ENCODE results near the gene ZNF618. TPM values are rescaled to one million over a fixed set of nuclear protein-coding genes. Genes with fewer than 3 reads are reported as not detected.

The ZNF618 gene
- total RNA-seq, 4 donors from 2014 or later: 2.1 to 6.2 (median 4.1) TPM

DNA sequence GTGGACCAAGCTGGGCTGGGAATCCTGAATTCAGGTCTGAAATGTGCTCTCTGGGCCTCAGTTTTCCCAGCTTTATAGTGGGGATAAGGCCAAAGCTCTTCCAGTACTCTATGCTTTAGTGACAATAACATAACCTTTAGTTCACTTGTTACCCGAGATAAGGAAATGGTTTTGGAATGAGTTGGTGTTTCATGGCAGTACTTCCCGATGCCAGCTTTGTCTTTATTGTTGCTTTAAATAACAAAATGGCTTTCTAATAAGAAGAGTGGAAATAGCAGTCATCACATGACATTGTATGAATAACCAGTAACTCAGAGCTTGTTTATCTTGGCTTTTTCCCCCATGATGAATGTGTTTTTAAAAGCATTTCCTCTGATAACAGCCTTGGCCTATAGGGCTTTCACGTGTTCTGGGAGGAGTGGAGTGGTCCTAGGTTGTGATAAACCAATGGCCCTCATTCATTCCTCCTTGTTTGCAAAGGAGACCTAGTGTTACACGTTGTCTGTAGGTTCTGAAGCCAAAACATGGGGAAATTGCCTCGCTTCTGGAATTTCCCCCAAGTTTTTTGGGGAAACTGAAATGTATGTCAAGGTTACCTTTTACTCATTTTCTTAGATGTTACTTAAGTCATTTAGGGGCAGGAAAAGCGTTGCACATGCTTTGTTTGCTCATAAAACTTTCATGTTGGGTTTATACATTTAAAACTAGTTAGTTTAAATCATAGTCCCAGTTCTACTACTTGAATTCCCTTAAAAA, 53.7 kb downstream of the ZNF618 start:
- TF ChIP-seq EP300 (IDR thresholded peaks at IDR 0.05) (no peak), POLR2A (IDR thresholded peaks at IDR 0.05) (no peak), POLR2AphosphoS5 (IDR thresholded peaks at IDR 0.05) (no peak)
- TF ChIP-seq, protein P1, sequence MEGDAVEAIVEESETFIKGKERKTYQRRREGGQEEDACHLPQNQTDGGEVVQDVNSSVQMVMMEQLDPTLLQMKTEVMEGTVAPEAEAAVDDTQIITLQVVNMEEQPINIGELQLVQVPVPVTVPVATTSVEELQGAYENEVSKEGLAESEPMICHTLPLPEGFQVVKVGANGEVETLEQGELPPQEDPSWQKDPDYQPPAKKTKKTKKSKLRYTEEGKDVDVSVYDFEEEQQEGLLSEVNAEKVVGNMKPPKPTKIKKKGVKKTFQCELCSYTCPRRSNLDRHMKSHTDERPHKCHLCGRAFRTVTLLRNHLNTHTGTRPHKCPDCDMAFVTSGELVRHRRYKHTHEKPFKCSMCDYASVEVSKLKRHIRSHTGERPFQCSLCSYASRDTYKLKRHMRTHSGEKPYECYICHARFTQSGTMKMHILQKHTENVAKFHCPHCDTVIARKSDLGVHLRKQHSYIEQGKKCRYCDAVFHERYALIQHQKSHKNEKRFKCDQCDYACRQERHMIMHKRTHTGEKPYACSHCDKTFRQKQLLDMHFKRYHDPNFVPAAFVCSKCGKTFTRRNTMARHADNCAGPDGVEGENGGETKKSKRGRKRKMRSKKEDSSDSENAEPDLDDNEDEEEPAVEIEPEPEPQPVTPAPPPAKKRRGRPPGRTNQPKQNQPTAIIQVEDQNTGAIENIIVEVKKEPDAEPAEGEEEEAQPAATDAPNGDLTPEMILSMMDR (IDR thresholded peaks at IDR 0.05): no peak
- Histone ChIP-seq H3K36me3 (no peaks in the 10 kb centered on the region), H3K4me1 (peaks cover 0 to 9% (median 0%) of the 10 kb centered on the region in 3 donors), H3K27ac (no peak overlapping the region), H3K9me3 (peaks cover 0 to 41% (median 0%) of the 10 kb centered on the region in 3 donors), H3K4me3 (no peak overlapping the region), H3K27me3 (no peaks in the 10 kb centered on the region)
- no peak for ATAC-seq
- 57 to 69% methylated on average over 5 to 6 of the region's 6 CpGs for WGBS, 2 donors (ENCODE audit: low coverage in 1 of 2)

DNA sequence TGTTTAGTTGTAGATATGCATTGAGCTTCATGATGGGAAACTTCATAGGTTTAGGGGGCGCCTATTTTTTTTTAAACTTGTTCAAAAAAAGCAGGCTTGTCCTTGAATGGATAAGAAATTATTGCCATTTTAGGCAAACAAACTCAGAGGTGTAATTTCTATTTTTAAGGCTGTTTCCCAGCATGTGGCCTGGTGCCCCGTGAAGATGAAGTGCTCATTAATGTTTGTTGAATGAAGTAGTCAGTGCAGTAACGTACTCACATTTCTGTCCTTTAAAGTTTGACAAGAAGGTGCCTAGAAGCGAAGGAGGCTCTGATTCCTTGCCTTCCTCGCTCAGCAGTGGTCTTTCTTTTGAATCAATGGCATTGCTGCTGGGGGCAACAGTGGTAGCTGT, 54.3 kb downstream of the ZNF618 start:
- ATAC-seq: no peak
- Histone ChIP-seq H3K36me3 (no peaks in the 10 kb centered on the region), H3K27ac (no peak overlapping the region), H3K9me3 (peaks cover 0 to 35% (median 0%) of the 10 kb centered on the region in 3 donors), H3K4me1 (peaks cover 0 to 9% (median 0%) of the 10 kb centered on the region in 3 donors), H3K4me3 (no peak overlapping the region), H3K27me3 (no peaks in the 10 kb centered on the region)
- WGBS, 2 donors (ENCODE audit: low coverage in 1 of 2): 62 to 70% methylated on average over 2 to 5 of the region's 5 CpGs
- TF ChIP-seq EP300 (IDR thresholded peaks at IDR 0.05) (no peak), POLR2AphosphoS5 (IDR thresholded peaks at IDR 0.05) (no peak), POLR2A (IDR thresholded peaks at IDR 0.05) (no peak)
- TF ChIP-seq, protein P1 (IDR thresholded peaks at IDR 0.05): no peak

DNA sequence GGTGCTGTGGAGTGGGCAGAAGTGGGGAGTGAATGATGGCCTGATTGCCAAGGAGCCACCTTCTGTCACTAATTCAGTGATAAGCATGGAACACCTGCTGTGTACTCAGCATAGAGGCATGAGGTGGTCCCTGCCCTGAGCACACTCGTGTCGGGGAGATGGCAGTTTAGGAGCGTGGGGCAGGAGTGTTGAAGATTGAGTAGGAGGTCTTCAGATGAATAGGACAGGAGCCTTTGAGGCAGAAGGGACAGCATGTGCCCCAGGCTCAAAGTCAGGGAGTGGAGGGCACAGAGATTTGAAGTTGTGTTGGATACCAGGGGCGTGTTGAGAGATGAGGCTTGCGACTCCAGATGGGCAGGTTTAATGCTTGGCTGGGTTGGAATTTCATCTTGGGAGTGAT, 55.0 kb downstream of the ZNF618 start:
- Histone ChIP-seq H3K4me1 (peaks cover 0 to 9% (median 0%) of the 10 kb centered on the region in 3 donors), H3K27ac (no peak overlapping the region), H3K9me3 (peaks cover 0 to 28% (median 0%) of the 10 kb centered on the region in 3 donors), H3K27me3 (no peaks in the 10 kb centered on the region), H3K4me3 (no peak overlapping the region), H3K36me3 (no peaks in the 10 kb centered on the region)
- WGBS, 2 donors (ENCODE audit: low coverage in 1 of 2): 90 to 100% methylated on average over 2 to 4 of the region's 5 CpGs
- ATAC-seq: no peak
- TF ChIP-seq, protein P1 (IDR thresholded peaks at IDR 0.05): no peak
- TF ChIP-seq EP300 (IDR thresholded peaks at IDR 0.05) (no peak), POLR2A (IDR thresholded peaks at IDR 0.05) (no peak), POLR2AphosphoS5 (IDR thresholded peaks at IDR 0.05) (no peak)

DNA sequence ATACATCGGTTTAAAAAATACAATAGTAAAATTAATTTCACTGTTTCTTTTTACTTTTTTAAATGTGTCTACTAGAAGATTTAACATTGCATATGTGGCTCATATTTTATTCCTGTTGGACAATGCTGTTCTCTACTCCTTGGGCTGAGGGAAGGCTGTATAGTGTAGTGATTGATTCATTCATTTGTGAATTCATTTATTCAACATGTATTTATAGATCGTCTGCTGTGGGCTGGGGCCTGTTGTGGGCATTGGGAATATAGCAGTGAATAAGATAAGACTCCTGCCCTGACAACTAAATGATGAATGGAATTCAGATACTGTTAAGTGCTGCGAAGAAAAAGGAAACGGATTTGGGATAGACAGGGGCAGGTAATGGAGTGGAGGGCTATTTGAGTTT, 55.7 kb downstream of the ZNF618 start:
- ATAC-seq: no peak
- H3K4me1 ChIP-seq: peaks cover 0 to 9% (median 0%) of the 10 kb centered on the region in 3 donors
- H3K27me3 ChIP-seq: no peaks in the 10 kb centered on the region
- H3K36me3 ChIP-seq: no peaks in the 10 kb centered on the region
- TF ChIP-seq, protein P1 (IDR thresholded peaks at IDR 0.05): no peak
- TF ChIP-seq EP300 (IDR thresholded peaks at IDR 0.05) (no peak), POLR2A (IDR thresholded peaks at IDR 0.05) (no peak), POLR2AphosphoS5 (IDR thresholded peaks at IDR 0.05) (no peak)
- no peak overlapping the region for H3K27ac ChIP-seq
- H3K4me3 ChIP-seq: no peak overlapping the region
- 91 to 100% methylated on average over 2 to 4 of the region's 4 CpGs for WGBS, 2 donors (ENCODE audit: low coverage in 1 of 2)
- H3K9me3 ChIP-seq: peaks cover 0 to 22% (median 0%) of the 10 kb centered on the region in 3 donors
